ENCODE measurements around the gene IQCH.

GRCh38 chr15:67501836-67502461 lies 247.4 kb downstream of the IQCH start:
- TF ChIP-seq EP300 (IDR thresholded peaks at IDR 0.05; ENCODE audit: low read depth) (no peak), CTCF (IDR thresholded peaks at IDR 0.05) (no peak)

Measured in transverse colon (tissue), 3 donors.